Measurements from ENCODE around the gene PODN.

The PODN gene

GRCh38 chr1:53078333-53079101 is 16.5 kb downstream of the PODN start:
- no peak for TF ChIP-seq CTCF (IDR thresholded peaks at IDR 0.05; ENCODE audit: insufficient read depth, missing control alignments)
- no peak for DNase-seq (ENCODE audit: insufficient read length, low spot score)
- FAIRE-seq: no peak

- FAIRE-seq: no peak
These were observed 17.2 kb downstream of the PODN start for GRCh38 chr1:53079251-53079650.

GRCh38 chr1:53080041-53080440 is 18.0 kb downstream of the PODN start:
- TF ChIP-seq CTCF (IDR thresholded peaks at IDR 0.05; ENCODE audit: insufficient read depth, missing control alignments): no peak
- FAIRE-seq: no peak
- DNase-seq (ENCODE audit: insufficient read length, low spot score): no peak

More at GRCh38 chr1:53079251-53079650, 17.2 kb downstream of the PODN start:
- no peak for TF ChIP-seq CTCF (IDR thresholded peaks at IDR 0.05; ENCODE audit: insufficient read depth, missing control alignments)
- no peak for DNase-seq (ENCODE audit: insufficient read length, low spot score)

DNA sequence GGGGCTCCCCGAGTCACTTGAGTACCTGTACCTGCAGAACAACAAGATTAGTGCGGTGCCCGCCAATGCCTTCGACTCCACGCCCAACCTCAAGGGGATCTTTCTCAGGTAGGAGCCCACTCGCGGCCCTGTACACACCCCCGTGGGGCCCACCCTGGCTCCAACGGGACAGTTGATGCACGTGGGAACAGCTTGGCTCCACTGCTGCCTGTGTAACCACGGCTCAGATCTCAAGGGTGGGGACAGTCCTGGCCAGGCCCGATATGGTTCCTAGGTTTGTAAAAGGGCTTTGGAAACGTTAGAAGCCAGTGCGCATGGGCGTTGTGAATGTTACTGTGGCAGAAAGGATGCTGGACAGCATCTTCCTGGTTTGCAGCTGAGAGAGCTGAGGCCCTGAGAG is 18.8 kb downstream of the PODN start:
- no peak for TF ChIP-seq CTCF (IDR thresholded peaks at IDR 0.05; ENCODE audit: insufficient read depth, missing control alignments)
- FAIRE-seq (no peak), DNase-seq (ENCODE audit: insufficient read length, low spot score) (no peak)

DNA sequence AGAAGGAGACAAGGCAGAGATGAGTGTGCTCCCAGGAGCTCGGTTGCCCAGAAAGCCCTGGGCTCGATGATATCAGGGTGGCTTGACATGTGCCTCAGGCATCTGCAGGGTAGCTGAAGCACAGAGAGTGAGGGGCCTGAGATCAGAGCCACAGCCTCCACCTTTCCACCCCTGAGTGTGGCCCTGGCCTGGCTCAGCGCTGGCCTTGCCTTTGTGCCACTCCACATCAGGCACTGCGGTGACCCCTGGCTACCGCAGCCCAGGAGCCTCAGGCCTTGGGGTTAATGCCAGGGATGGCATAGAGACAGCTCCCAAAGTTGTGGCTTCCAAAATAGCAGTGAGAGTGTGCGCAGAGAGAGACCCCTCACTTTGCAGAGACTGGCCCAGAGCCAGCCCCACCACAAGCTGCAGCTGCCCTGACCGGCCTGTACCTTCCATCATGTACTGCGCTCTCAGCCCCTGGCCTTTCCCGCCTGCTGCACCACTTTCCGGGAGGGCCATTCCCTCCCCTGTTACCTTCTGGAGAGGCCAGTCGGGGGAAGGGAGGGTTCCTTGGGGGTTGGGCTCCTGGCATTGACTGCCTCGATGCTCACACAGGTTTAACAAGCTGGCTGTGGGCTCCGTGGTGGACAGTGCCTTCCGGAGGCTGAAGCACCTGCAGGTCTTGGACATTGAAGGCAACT is 19.5 kb downstream of the PODN start:
- FAIRE-seq: no peak
- no peak for DNase-seq (ENCODE audit: insufficient read length, low spot score)
- TF ChIP-seq CTCF (IDR thresholded peaks at IDR 0.05; ENCODE audit: insufficient read depth, missing control alignments): no peak

GRCh38 chr1:53082826-53083455 is 20.9 kb downstream of the PODN start:
- FAIRE-seq: no peak
- no peak for DNase-seq (ENCODE audit: insufficient read length, low spot score)
- TF ChIP-seq CTCF (IDR thresholded peaks at IDR 0.05; ENCODE audit: insufficient read depth, missing control alignments): no peak
